GM21576 (cell line): ENCODE data around the gene WBP2.
"Not testable (repeated sequence)": the region's sequence is repeated elsewhere in the genome, so short reads cannot be mapped to it uniquely, and the experiment has no call there.

Experiments used
- ATAC-seq: cut with Tn5 transposase; IDR thresholded peaks from one replicate; pipeline ENCODE4 v1.9.1; 2021; ENCODE audit warnings: mild to moderate bottlenecking, moderate library complexity; ENCODE audit not compliant: unreplicated experiment

The WBP2 gene

GRCh38 chr17:75818326-75818885 is 36.7 kb downstream of the WBP2 start:
- ATAC-seq: no peak

GRCh38 chr17:75817571-75817970 is 37.6 kb downstream of the WBP2 start:
- no peak for ATAC-seq

- no peak for ATAC-seq
Measured at GRCh38 chr17:75816693-75817092, 38.4 kb downstream of the WBP2 start.

GRCh38 chr17:75815399-75815798 is 39.7 kb downstream of the WBP2 start:
- no peak for ATAC-seq

GRCh38 chr17:75814900-75815373 is 40.2 kb downstream of the WBP2 start:
- no peak for ATAC-seq

GRCh38 chr17:75814021-75814395 is 41.1 kb downstream of the WBP2 start:
- no peak for ATAC-seq

GRCh38 chr17:75813081-75814020 is 41.8 kb downstream of the WBP2 start:
- ATAC-seq: no peak

- no peak for ATAC-seq
Measured at GRCh38 chr17:75812096-75813013, 42.8 kb downstream of the WBP2 start.

- no peak for ATAC-seq
Measured at GRCh38 chr17:75811174-75811573, 44.0 kb downstream of the WBP2 start.

GRCh38 chr17:75810756-75811155 is 44.4 kb downstream of the WBP2 start:
- ATAC-seq: not testable (repeated sequence)

- no peak for ATAC-seq
Measured at GRCh38 chr17:75810216-75810615, 44.9 kb downstream of the WBP2 start.

- no peak for ATAC-seq
Measured at GRCh38 chr17:75809631-75810111, 45.5 kb downstream of the WBP2 start.

- ATAC-seq: peak; percentile 59
Measured at GRCh38 chr17:75808905-75809621, 46.1 kb downstream of the WBP2 start.

GRCh38 chr17:75808549-75808904 is 46.6 kb downstream of the WBP2 start:
- ATAC-seq: no peak

GRCh38 chr17:75807861-75808260 is 47.3 kb downstream of the WBP2 start:
- ATAC-seq: no peak

- ATAC-seq: no peak
Measured at GRCh38 chr17:75806822-75807500, 48.2 kb downstream of the WBP2 start.

- no peak for ATAC-seq
Measured at GRCh38 chr17:75803883-75804282, 51.3 kb downstream of the WBP2 start.

- ATAC-seq: no peak
Measured at GRCh38 chr17:75799402-75799801, 55.7 kb downstream of the WBP2 start.

- no peak for ATAC-seq
Measured at GRCh38 chr17:75795820-75796607, 59.1 kb downstream of the WBP2 start.
